Gastrocnemius medialis (tissue), 4 donors: ENCODE data around the gene DNAJB14.

Experiments used
- POLR2A ChIP-seq, 2 donors: fragments of 450-650 bp; IDR thresholded peaks; one replicate each; pipeline ENCODE4 v1.6.1; 2017; ENCODE audit warnings: antibody characterized with exemption in 2 of 2, mild to moderate bottlenecking in 2 of 2, moderate library complexity in 2 of 2
- TF ChIP-seq, protein P1 (sequence below), 5 experiments: fragments of 450-650 bp in 3 of 5; fragments of 200-600 bp in 2 of 5; sonication (generic) in 2 of 5; IDR thresholded peaks in 4 of 5; conservative IDR thresholded peaks in 1 of 5; 1 replicate in 4 of 5; 2 replicates in 1 of 5; pipeline ENCODE4 v1.5.1; 2016 to 2019; ENCODE audit warnings: antibody characterized with exemption in 5 of 5, mild to moderate bottlenecking in 3 of 5, moderate library complexity in 3 of 5

DNA sequence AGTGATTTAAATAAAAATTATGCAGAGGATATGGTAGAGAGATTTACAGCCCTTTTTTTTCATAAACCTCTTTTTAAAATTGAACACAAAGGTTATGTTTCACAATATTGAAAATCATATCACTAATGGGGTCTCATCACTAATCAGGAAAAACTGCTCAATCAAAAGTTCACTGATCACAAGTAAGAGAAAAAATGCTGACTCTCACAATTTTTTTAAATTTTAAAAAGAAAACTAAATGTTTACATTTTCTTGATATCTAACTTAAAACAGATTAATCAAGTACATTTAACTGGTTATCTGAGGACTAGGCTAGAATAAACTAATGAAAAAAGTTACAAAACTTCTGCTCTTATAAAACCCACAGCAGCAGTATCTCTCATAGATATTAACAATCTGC is 60.7 kb downstream of the DNAJB14 start:
- TF ChIP-seq, protein P1, sequence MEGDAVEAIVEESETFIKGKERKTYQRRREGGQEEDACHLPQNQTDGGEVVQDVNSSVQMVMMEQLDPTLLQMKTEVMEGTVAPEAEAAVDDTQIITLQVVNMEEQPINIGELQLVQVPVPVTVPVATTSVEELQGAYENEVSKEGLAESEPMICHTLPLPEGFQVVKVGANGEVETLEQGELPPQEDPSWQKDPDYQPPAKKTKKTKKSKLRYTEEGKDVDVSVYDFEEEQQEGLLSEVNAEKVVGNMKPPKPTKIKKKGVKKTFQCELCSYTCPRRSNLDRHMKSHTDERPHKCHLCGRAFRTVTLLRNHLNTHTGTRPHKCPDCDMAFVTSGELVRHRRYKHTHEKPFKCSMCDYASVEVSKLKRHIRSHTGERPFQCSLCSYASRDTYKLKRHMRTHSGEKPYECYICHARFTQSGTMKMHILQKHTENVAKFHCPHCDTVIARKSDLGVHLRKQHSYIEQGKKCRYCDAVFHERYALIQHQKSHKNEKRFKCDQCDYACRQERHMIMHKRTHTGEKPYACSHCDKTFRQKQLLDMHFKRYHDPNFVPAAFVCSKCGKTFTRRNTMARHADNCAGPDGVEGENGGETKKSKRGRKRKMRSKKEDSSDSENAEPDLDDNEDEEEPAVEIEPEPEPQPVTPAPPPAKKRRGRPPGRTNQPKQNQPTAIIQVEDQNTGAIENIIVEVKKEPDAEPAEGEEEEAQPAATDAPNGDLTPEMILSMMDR (IDR thresholded peaks at IDR 0.05 in 4 of 5, conservative IDR thresholded peaks at IDR 0.05 in 1 of 5) = no peak
- no peak for TF ChIP-seq POLR2A (IDR thresholded peaks at IDR 0.05)
